ENCODE data around the gene NRXN3.

NRXN3 gene

GRCh38 chr14:79077096-79077495 lies 906.9 kb downstream of the NRXN3 start:
- in situ Hi-C loops (cut with MboI; ENCODE audit: low pct_unique_long_range_greater_than_20kb, low sequenced_read_pairs, unreplicated experiment) = no loop called here
- TF ChIP-seq, protein P1, sequence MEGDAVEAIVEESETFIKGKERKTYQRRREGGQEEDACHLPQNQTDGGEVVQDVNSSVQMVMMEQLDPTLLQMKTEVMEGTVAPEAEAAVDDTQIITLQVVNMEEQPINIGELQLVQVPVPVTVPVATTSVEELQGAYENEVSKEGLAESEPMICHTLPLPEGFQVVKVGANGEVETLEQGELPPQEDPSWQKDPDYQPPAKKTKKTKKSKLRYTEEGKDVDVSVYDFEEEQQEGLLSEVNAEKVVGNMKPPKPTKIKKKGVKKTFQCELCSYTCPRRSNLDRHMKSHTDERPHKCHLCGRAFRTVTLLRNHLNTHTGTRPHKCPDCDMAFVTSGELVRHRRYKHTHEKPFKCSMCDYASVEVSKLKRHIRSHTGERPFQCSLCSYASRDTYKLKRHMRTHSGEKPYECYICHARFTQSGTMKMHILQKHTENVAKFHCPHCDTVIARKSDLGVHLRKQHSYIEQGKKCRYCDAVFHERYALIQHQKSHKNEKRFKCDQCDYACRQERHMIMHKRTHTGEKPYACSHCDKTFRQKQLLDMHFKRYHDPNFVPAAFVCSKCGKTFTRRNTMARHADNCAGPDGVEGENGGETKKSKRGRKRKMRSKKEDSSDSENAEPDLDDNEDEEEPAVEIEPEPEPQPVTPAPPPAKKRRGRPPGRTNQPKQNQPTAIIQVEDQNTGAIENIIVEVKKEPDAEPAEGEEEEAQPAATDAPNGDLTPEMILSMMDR (IDR thresholded peaks at IDR 0.05; ENCODE audit: extremely low read depth, insufficient read depth, missing control alignments) = no peak
- DNase-seq (ENCODE audit: low spot score) = no peak

DNA sequence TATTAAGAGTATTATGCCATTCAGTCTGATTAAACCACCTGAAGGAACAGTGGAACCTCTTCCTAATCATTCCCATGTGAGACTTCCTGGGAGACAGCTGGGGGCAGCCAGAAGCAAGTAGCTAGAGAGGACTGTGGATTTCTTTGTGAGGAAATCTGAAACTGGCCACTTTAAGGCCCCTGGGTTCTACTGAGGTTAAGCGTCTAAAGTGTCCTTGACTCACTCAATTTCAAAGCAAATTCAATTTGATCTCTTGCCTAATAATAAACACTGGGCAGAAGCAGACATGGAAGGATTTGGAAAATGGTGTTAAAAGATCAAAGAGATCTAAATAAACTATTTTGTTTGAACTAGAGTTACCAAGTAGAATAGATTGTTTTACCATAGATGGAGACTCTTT lies 909.9 kb downstream of the NRXN3 start:
- in situ Hi-C loops (cut with MboI; ENCODE audit: low pct_unique_long_range_greater_than_20kb, low sequenced_read_pairs, unreplicated experiment) = no loop called here
- TF ChIP-seq, protein P1 (IDR thresholded peaks at IDR 0.05; ENCODE audit: extremely low read depth, insufficient read depth, missing control alignments) = no peak
- DNase-seq (ENCODE audit: low spot score) = no peak

- no peak for DNase-seq (ENCODE audit: low spot score)
- in situ Hi-C loops (cut with MboI; ENCODE audit: low pct_unique_long_range_greater_than_20kb, low sequenced_read_pairs, unreplicated experiment) = no loop called here
- TF ChIP-seq, protein P1 (IDR thresholded peaks at IDR 0.05; ENCODE audit: extremely low read depth, insufficient read depth, missing control alignments) = no peak
Observed at GRCh38 chr14:79082883-79083282, 912.7 kb downstream of the NRXN3 start.

DNA sequence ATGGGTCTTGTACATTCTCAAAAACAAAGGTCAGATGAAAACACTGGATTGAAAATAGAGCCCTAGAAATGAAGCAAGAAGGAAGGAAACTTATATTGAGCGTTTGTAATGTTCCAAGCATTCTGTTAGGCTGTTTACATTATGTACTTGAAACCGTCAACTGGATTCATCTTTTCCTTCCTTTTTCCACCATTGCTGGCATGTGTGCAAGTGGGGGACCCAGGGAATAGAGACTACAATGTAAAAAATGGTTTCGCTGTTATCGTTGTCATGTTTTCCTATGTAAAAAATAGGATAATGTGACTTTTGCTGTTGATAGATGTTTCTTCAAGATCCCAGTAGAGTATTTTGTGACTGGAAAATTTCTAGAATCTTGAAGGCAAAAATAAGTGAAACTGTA lies 913.2 kb downstream of the NRXN3 start:
- no peak for DNase-seq (ENCODE audit: low spot score)
- in situ Hi-C loops (cut with MboI; ENCODE audit: low pct_unique_long_range_greater_than_20kb, low sequenced_read_pairs, unreplicated experiment) = no loop called here
- TF ChIP-seq, protein P1 (IDR thresholded peaks at IDR 0.05; ENCODE audit: extremely low read depth, insufficient read depth, missing control alignments) = no peak

DNA sequence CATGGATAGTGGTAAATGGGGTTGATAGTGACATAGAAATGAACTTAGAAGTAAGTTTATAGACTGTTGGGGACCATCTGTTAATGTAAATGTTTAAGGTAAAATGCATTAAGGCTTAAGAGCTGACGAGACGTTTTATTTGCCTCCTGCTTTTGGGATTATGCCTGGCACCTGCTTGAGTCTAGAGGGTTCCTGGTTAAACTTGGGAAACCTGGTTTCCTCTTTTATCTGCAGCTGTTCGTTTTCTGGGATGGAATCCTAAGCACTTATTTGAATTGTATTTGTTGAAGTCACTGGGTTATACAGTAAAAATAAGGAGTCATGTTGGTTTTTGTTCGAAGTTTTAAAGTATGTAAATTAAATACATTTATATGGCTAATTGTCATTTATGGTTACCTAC lies 914.7 kb downstream of the NRXN3 start:
- DNase-seq (ENCODE audit: low spot score) = no peak
- TF ChIP-seq, protein P1 (IDR thresholded peaks at IDR 0.05; ENCODE audit: extremely low read depth, insufficient read depth, missing control alignments) = no peak
- in situ Hi-C loops (cut with MboI; ENCODE audit: low pct_unique_long_range_greater_than_20kb, low sequenced_read_pairs, unreplicated experiment) = no loop called here

GRCh38 chr14:79089576-79089975 lies 919.4 kb downstream of the NRXN3 start:
- in situ Hi-C loops (cut with MboI; ENCODE audit: low pct_unique_long_range_greater_than_20kb, low sequenced_read_pairs, unreplicated experiment) = no loop called here
- DNase-seq (ENCODE audit: low spot score) = no peak
- TF ChIP-seq, protein P1 (IDR thresholded peaks at IDR 0.05; ENCODE audit: extremely low read depth, insufficient read depth, missing control alignments) = no peak

DNA sequence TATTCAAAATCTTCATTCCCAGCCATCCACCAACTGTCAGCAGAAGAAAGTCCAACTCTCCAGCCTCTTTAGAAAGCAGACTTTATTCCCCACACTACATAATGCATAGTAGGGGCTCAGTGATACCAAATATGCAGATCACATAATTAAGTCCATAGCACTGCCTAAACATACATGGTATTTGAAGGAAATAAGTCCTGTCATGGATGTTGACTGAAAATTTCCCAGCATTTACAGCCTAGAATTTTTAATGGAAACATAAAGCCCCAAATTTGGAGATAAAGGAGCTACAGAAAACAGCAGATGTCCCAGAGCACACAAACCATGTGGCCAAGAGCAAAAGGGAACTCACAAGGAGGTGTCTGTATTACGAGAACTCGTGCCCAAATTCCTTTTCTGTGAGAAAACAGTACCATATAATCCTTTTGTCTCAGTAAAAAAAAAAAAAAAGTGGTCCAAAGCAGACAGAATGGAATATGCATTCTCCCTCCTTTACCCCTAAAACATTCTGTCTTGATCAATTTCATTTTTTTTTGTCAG lies 920.5 kb downstream of the NRXN3 start:
- in situ Hi-C loops (cut with MboI; ENCODE audit: low pct_unique_long_range_greater_than_20kb, low sequenced_read_pairs, unreplicated experiment) = no loop called here
- no peak for DNase-seq (ENCODE audit: low spot score)
- TF ChIP-seq, protein P1 (IDR thresholded peaks at IDR 0.05; ENCODE audit: extremely low read depth, insufficient read depth, missing control alignments) = no peak
